ENCODE data around the gene SNX25. TPM values are rescaled to one million over a fixed set of nuclear protein-coding genes. Genes with fewer than 3 reads are reported as not detected.

SNX25 gene
- total RNA-seq, 4 donors from 2014 or later, result 13.3 to 39.3 (median 15.3) TPM

DNA sequence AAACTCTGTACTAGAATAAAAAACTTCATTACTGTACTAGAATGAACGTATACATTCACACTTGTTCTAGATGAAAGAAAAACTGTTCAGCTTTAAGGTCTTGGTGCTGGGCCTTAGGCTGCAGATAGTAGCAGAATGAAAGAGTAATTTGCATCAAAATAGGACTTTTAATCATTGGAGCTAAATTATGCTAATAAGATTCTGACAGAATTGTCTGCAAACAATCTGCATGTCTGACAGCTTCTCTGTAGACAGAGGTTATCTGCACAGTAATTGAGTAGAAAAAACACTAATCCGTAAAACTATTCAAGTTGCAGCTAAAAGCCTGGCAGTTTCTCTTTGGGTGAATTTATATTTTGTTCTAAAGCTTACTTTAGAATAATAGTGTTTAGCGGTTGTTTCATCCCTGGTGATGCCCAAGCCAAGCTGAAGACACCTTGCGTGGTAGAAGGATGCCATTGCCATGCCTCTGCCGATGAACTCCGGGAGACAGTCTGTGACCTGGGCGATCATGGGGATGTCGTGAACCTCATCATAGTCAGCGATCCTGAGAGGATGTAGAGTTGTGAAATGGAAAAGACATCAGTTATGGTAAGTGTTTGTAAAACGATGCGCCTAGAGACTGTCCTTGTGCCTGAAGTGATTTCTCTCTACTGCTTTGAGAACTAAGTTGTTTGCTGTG lies 161.0 kb downstream of the SNX25 start:
- H3K4me3 ChIP-seq, result no peak overlapping the region
- H3K9me3 ChIP-seq, result no peaks in the 10 kb centered on the region
- 95% methylated on average over 11 of the region's 11 CpGs for whole genome bisulfite sequencing
- H3K27ac ChIP-seq, result no peak overlapping the region
- peaks cover 11% of the 10 kb centered on the region for H3K36me3 ChIP-seq
- H3K4me1 ChIP-seq, result no peaks in the 10 kb centered on the region
- no peak for TF ChIP-seq POLR2AphosphoS5 (IDR thresholded peaks at IDR 0.05)
- no peak for TF ChIP-seq POLR2A (IDR thresholded peaks at IDR 0.05)
- no peak for TF ChIP-seq EP300 (IDR thresholded peaks at IDR 0.05)
- TF ChIP-seq, protein P1, sequence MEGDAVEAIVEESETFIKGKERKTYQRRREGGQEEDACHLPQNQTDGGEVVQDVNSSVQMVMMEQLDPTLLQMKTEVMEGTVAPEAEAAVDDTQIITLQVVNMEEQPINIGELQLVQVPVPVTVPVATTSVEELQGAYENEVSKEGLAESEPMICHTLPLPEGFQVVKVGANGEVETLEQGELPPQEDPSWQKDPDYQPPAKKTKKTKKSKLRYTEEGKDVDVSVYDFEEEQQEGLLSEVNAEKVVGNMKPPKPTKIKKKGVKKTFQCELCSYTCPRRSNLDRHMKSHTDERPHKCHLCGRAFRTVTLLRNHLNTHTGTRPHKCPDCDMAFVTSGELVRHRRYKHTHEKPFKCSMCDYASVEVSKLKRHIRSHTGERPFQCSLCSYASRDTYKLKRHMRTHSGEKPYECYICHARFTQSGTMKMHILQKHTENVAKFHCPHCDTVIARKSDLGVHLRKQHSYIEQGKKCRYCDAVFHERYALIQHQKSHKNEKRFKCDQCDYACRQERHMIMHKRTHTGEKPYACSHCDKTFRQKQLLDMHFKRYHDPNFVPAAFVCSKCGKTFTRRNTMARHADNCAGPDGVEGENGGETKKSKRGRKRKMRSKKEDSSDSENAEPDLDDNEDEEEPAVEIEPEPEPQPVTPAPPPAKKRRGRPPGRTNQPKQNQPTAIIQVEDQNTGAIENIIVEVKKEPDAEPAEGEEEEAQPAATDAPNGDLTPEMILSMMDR (IDR thresholded peaks at IDR 0.05), result no peak
- no peaks in the 10 kb centered on the region for H3K27me3 ChIP-seq
- DNase-seq (ENCODE audit: low spot score in 2 of 2), result no peak

- Histone ChIP-seq H3K36me3 (peaks cover 11% of the 10 kb centered on the region), H3K4me3 (no peak overlapping the region), H3K4me1 (no peaks in the 10 kb centered on the region), H3K27ac (no peak overlapping the region), H3K27me3 (no peaks in the 10 kb centered on the region), H3K9me3 (no peaks in the 10 kb centered on the region)
- 94% methylated on average over 11 of the region's 11 CpGs for WGBS
- no peak for DNase-seq (ENCODE audit: low spot score in 2 of 2)
- TF ChIP-seq EP300 (IDR thresholded peaks at IDR 0.05) (no peak), POLR2AphosphoS5 (IDR thresholded peaks at IDR 0.05) (no peak), POLR2A (IDR thresholded peaks at IDR 0.05) (no peak)
- TF ChIP-seq, protein P1 (IDR thresholded peaks at IDR 0.05), result no peak
Observed at GRCh38 chr4:185371702-185372101, 162.3 kb downstream of the SNX25 start.

DNA sequence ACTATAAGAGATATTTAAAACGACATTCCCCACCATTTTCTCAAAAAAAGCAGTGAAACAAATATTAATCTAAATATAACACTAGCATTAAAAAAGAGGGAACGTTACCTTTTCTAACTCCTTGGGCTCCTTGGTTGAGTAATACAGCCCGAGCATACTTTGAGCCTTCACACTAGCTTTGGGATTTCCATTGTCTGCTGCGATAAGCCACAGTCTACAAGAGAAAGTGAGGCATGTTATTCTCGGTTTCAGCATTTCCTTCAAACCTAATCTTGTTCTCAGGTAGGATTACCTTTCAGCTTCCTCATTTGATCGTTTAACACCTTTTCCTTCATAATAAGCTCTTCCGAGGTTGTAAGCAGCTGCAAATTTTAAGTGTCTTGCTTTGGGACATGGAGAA lies 164.6 kb downstream of the SNX25 start:
- Histone ChIP-seq H3K9me3 (no peaks in the 10 kb centered on the region), H3K27me3 (no peaks in the 10 kb centered on the region), H3K4me1 (no peaks in the 10 kb centered on the region), H3K27ac (no peak overlapping the region), H3K4me3 (no peak overlapping the region), H3K36me3 (peaks cover 6% of the 10 kb centered on the region)
- WGBS, result 85% methylated on average over 7 of the region's 7 CpGs
- TF ChIP-seq, protein P1 (IDR thresholded peaks at IDR 0.05), result no peak
- TF ChIP-seq POLR2AphosphoS5 (IDR thresholded peaks at IDR 0.05) (no peak), POLR2A (IDR thresholded peaks at IDR 0.05) (no peak), EP300 (IDR thresholded peaks at IDR 0.05) (no peak)
- DNase-seq (ENCODE audit: low spot score in 2 of 2), result no peak

- no peak for TF ChIP-seq EP300 (IDR thresholded peaks at IDR 0.05)
- TF ChIP-seq, protein P1 (IDR thresholded peaks at IDR 0.05), result no peak
- no peak for TF ChIP-seq POLR2AphosphoS5 (IDR thresholded peaks at IDR 0.05)
- TF ChIP-seq POLR2A (IDR thresholded peaks at IDR 0.05), result no peak
- Histone ChIP-seq H3K4me1 (no peaks in the 10 kb centered on the region), H3K36me3 (peaks cover 6% of the 10 kb centered on the region), H3K9me3 (no peaks in the 10 kb centered on the region), H3K4me3 (no peak overlapping the region), H3K27ac (no peak overlapping the region), H3K27me3 (no peaks in the 10 kb centered on the region)
- DNase-seq (ENCODE audit: low spot score in 2 of 2), result no peak
- 83% methylated on average over 6 of the region's 6 CpGs for WGBS
Observed at GRCh38 chr4:185374573-185374972, 165.2 kb downstream of the SNX25 start.

DNA sequence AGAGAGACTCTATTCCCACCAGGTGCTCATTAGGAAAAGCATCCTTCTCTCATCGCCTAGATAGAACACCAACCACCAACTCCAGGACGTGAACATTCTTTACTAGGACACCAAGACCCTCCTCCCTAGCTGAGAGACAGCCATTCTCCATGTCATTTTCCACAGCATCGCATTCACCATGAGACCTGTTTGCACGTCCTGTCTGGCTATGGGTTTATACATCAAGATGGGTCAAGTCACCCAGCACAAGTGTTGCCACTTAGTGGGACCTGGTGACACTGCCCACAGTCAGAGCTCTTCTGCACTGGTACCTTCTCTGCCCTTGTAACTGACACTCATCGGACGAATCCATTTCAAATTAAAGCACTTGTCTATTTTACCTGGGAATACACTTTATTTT lies 168.9 kb downstream of the SNX25 start:
- Histone ChIP-seq H3K36me3 (no peaks in the 10 kb centered on the region), H3K9me3 (no peaks in the 10 kb centered on the region), H3K27me3 (no peaks in the 10 kb centered on the region), H3K4me3 (no peak overlapping the region), H3K27ac (no peak overlapping the region), H3K4me1 (no peaks in the 10 kb centered on the region)
- WGBS, result 95% methylated on average over 6 of the region's 6 CpGs
- DNase-seq (ENCODE audit: low spot score in 2 of 2), result no peak
- TF ChIP-seq POLR2A (IDR thresholded peaks at IDR 0.05), result no peak
- TF ChIP-seq EP300 (IDR thresholded peaks at IDR 0.05), result no peak
- TF ChIP-seq, protein P1 (IDR thresholded peaks at IDR 0.05), result no peak
- no peak for TF ChIP-seq POLR2AphosphoS5 (IDR thresholded peaks at IDR 0.05)
